Fibroblast of lung (primary cell): Measurements from ENCODE around the gene GYG1. TPM values are rescaled to one million over a fixed set of nuclear protein-coding genes. Genes with fewer than 3 reads are reported as not detected.
A peak's percentile ranks its signal among the peaks of the same experiment; 100 is the strongest.

Experiments used
- DNase-seq, 2 donors: peaks; one replicate each; pipeline versions ENCODE4 v3.0.0 to v3.0.0-alpha.2; 2010; ENCODE audit warnings: low read depth in 2 of 2
- H2AFZ ChIP-seq: 2 replicates; pipeline ENCODE4 v1.5.1; 2012; ENCODE audit warnings: low read length, control low read depth, inconsistent platforms
- H3K27ac ChIP-seq: 2 replicates; pipeline ENCODE4 v1.5.1; 2011; ENCODE audit warnings: low read length, control low read depth; ENCODE audit not compliant: insufficient read depth
- H3K27me3 ChIP-seq: 2 replicates; pipeline ENCODE4 v1.5.1; 2011; ENCODE audit warnings: mild to moderate bottlenecking, low read length; ENCODE audit not compliant: control insufficient read depth, insufficient read depth
- H3K36me3 ChIP-seq: 2 replicates; pipeline ENCODE4 v1.5.1; 2011; ENCODE audit warnings: low read length; ENCODE audit not compliant: control insufficient read depth, insufficient read depth
- H3K4me1 ChIP-seq: 2 replicates; pipeline ENCODE4 v1.5.1; 2011; ENCODE audit warnings: low read length; ENCODE audit not compliant: control insufficient read depth, insufficient read depth; ENCODE audit errors: extremely low read depth
- H3K4me2 ChIP-seq: 2 replicates; pipeline ENCODE4 v1.5.1; 2011; ENCODE audit warnings: low read length, control low read depth; ENCODE audit not compliant: insufficient read depth; ENCODE audit errors: extremely low read depth
- H3K4me3 ChIP-seq, 4 experiments: fragments of 200-600 bp in 1 of 4; sonication (generic) in 1 of 4; replicated peaks in 1 of 4; 2 replicates each; pipeline ENCODE4 v1.5.1; 2011 to 2016; ENCODE audit warnings: low read length in 4 of 4, low read depth in 3 of 4, mild to moderate bottlenecking in 3 of 4, control low read depth in 2 of 4, inconsistent platforms in 1 of 4, mixed read lengths in 1 of 4; ENCODE audit not compliant: insufficient read depth in 1 of 4; ENCODE audit errors: control extremely low read depth in 1 of 4
- H3K79me2 ChIP-seq: 2 replicates; pipeline ENCODE4 v1.5.1; 2012; ENCODE audit warnings: mild to moderate bottlenecking, low read length, inconsistent platforms; ENCODE audit not compliant: control insufficient read depth, insufficient read depth
- H3K9ac ChIP-seq: 2 replicates; pipeline ENCODE4 v1.5.1; 2011; ENCODE audit warnings: mild to moderate bottlenecking, low read length, control low read depth; ENCODE audit not compliant: insufficient read depth
- H3K9me3 ChIP-seq: 2 replicates; pipeline ENCODE4 v1.5.1; 2012; ENCODE audit warnings: low read depth, low read length; ENCODE audit not compliant: control insufficient read depth, insufficient read depth
- H4K20me1 ChIP-seq: 2 replicates; pipeline ENCODE4 v1.5.1; 2011; ENCODE audit warnings: low read length; ENCODE audit not compliant: control insufficient read depth, insufficient read depth; ENCODE audit errors: extremely low read depth
- CTCF ChIP-seq, 2 donors: IDR thresholded peaks in 1 of 2; conservative IDR thresholded peaks in 1 of 2; 1 replicate in 1 of 2; 2 replicates in 1 of 2; pipeline ENCODE4 v1.5.1; 2011 to 2012; ENCODE audit warnings: low read length in 2 of 2, control low read depth in 1 of 2, inconsistent platforms in 1 of 2, low read depth in 1 of 2, mild to moderate bottlenecking in 1 of 2
- EZH2 ChIP-seq: IDR thresholded peaks from 2 replicates; pipeline ENCODE4 v1.5.1; 2012; ENCODE audit warnings: low read length, control low read depth, mild to moderate bottlenecking; ENCODE audit errors: missing control alignments
- polyA plus RNA-seq, 2 donors: library from polyadenylated mRNA; depleted of rRNA in 1 of 2; stranded (reverse) in 1 of 2; unstranded in 1 of 2; fragments of >200 nt; gene quantifications; 2 replicates each; pipeline ENCODE4 v1.2.1, GENCODE V29; 2011 to 2012; ENCODE audit warnings: missing spikeins in 1 of 2
- total RNA-seq: library from RNA; depleted of rRNA; stranded (reverse); fragments of >200 nt; gene quantifications from 2 replicates; pipeline ENCODE4 v1.2.1, GENCODE V29; 2014

Gene GYG1
- total and polyA plus RNA-seq, 2 donors (not counting 1 experiment from before 2014, with no cell fraction given): 71.5 to 224 TPM

GRCh38 chr3:149015393-149015792 lies 24.1 kb downstream of the GYG1 start:
- Histone ChIP-seq H3K36me3 (peaks cover 5% of the 10 kb centered on the region), H3K9ac (no peak overlapping the region), H3K27me3 (no peaks in the 10 kb centered on the region), H2AFZ (no peak overlapping the region), H3K79me2 (no peaks in the 10 kb centered on the region), H3K4me1 (peaks cover 29% of the 10 kb centered on the region), H3K27ac (peak overlapping the region; percentile 56), H3K9me3 (no peaks in the 10 kb centered on the region), H3K4me3 (no peak overlapping the region), H4K20me1 (no peaks in the 10 kb centered on the region), H3K4me2 (no peak overlapping the region)
- TF ChIP-seq EZH2: no peak
- no peak for TF ChIP-seq CTCF (conservative IDR thresholded peaks at IDR 0.05 in 1 of 2, IDR thresholded peaks at IDR 0.05 in 1 of 2; ENCODE audit: low read depth in 1 of 2, low read length in 2 of 2)
- peak in 1 of 2 donors; percentile 40 for DNase-seq

GRCh38 chr3:149016242-149016641 lies 24.9 kb downstream of the GYG1 start:
- H3K4me1 ChIP-seq: peaks cover 27% of the 10 kb centered on the region
- no peaks in the 10 kb centered on the region for H3K27me3 ChIP-seq

More at GRCh38 chr3:149016242-149016641, 24.9 kb downstream of the GYG1 start:
- Histone ChIP-seq H2AFZ (no peak overlapping the region), H3K9ac (no peak overlapping the region), H3K4me3 (no peak overlapping the region), H3K27ac (peak overlapping the region; percentile 92), H4K20me1 (no peaks in the 10 kb centered on the region), H3K79me2 (no peaks in the 10 kb centered on the region), H3K36me3 (peaks cover 4% of the 10 kb centered on the region), H3K4me2 (peak overlapping the region; percentile 68), H3K9me3 (no peaks in the 10 kb centered on the region)
- no peak for DNase-seq
- TF ChIP-seq EZH2 (no peak), CTCF (conservative IDR thresholded peaks at IDR 0.05 in 1 of 2, IDR thresholded peaks at IDR 0.05 in 1 of 2; ENCODE audit: low read depth in 1 of 2, low read length in 2 of 2) (no peak)
